Osteoblast (primary cell): ENCODE data around the gene ZNF593. TPM values are rescaled to one million over a fixed set of nuclear protein-coding genes. Genes with fewer than 3 reads are reported as not detected.
A peak's percentile ranks its signal among the peaks of the same experiment; 100 is the strongest.

Source experiments
- DNase-seq: peaks from one replicate; pipeline ENCODE4 v3.0.0; 2011; ENCODE audit warnings: low spot score, mixed read lengths; ENCODE audit not compliant: insufficient read length; ENCODE audit errors: missing footprints
- H2AFZ ChIP-seq: 2 replicates; pipeline ENCODE4 v1.6.0; 2011; ENCODE audit warnings: mild to moderate bottlenecking, low read length
- H3K27ac ChIP-seq: 2 replicates; pipeline ENCODE4 v1.5.1; 2011; ENCODE audit warnings: mild to moderate bottlenecking, low read depth, low read length, moderate library complexity
- H3K27me3 ChIP-seq: 2 replicates; pipeline ENCODE4 v1.6.0; 2012; ENCODE audit warnings: mild to moderate bottlenecking, control low read depth, inconsistent platforms, low read length, moderate library complexity; ENCODE audit not compliant: insufficient read depth
- H3K36me3 ChIP-seq: 2 replicates; pipeline ENCODE4 v1.5.1; 2011; ENCODE audit warnings: mild to moderate bottlenecking, low read length, control low read depth, moderate library complexity; ENCODE audit not compliant: insufficient read depth
- H3K4me1 ChIP-seq: 2 replicates; pipeline ENCODE4 v1.5.1; 2011; ENCODE audit warnings: mild to moderate bottlenecking, low read length, control low read depth, moderate library complexity; ENCODE audit not compliant: insufficient read depth
- H3K4me2 ChIP-seq: 2 replicates; pipeline ENCODE4 v1.6.0; 2011; ENCODE audit warnings: mild to moderate bottlenecking, low read length; ENCODE audit not compliant: insufficient read depth
- H3K4me3 ChIP-seq: fragments of 200-600 bp; sonication (generic); 3 replicates; pipeline ENCODE4 v1.5.1; 2012; ENCODE audit warnings: mild to moderate bottlenecking, low read length, inconsistent platforms; ENCODE audit not compliant: insufficient read depth
- H3K79me2 ChIP-seq: 2 replicates; pipeline ENCODE4 v1.6.0; 2012; ENCODE audit warnings: mild to moderate bottlenecking, low read length, control low read depth, inconsistent platforms; ENCODE audit not compliant: insufficient read depth
- H3K9me3 ChIP-seq: 2 replicates; pipeline ENCODE4 v1.5.1; 2011; ENCODE audit warnings: low read depth, low read length, control low read depth
- H4K20me1 ChIP-seq: 2 replicates; pipeline ENCODE4 v1.6.0; 2012; ENCODE audit warnings: mild to moderate bottlenecking, low read length, control low read depth; ENCODE audit not compliant: insufficient read depth
- total RNA-seq: library from RNA; depleted of rRNA; stranded (reverse); fragments of >200 nt; gene quantifications from 2 replicates; pipeline ENCODE4 v1.2.3, GENCODE V29; 2012
- TF ChIP-seq, protein P1 (sequence below): IDR thresholded peaks from 2 replicates; pipeline ENCODE4 v1.5.1; 2011; ENCODE audit warnings: mild to moderate bottlenecking, low read depth, low read length, moderate library complexity; ENCODE audit errors: extremely low read depth

ZNF593 gene
- total RNA-seq, 1 donor = 29.0 TPM

DNA sequence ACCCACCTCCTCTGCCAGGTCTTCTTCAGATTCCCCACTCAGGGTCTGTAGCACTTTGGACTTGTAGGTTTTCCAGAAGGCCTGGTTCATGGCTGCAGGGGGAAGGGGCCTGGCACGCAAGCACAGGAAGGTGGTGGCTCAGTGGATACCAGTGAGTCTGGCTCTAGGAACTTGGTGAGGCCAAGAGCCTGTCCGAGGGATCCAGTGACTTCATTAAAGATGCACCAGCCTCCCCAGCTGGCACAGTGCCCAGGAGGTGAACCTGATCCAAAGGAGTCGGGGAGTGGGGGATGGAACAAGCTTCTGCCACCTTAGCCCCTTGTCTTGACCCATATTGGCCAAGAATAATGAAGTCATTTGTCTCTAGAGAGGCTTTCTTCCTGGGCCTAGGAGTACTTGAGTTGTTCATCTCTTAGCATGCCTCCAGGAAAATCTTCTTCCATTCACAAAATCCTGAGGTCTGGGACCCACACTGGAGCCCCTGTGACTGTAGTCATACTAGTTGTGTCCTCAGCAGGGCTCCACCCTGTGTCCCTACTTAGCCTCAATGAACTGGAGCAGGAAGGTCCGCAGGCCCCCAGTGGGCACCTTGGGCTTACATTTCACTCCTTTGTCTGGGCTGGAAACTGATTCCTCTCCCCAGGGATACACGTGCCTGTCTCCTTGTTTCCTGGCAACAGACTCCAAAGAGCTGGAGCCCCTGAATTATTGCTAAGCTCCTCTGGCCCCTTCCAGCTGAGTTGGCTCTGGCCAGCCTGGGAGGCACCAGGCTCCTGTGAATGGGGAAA is 1.1 kb upstream of the ZNF593 start, which contains the start of gene C1orf232:
Gene C1orf232 (minus strand): TSS at position 554 of the 788 bp plus-strand sequence. CDS start 464 bp downstream, at position 90.
- no peaks in the 10 kb centered on the region for H3K36me3 ChIP-seq
- peaks cover 16% of the 10 kb centered on the region for H3K79me2 ChIP-seq
- peaks cover 9% of the 10 kb centered on the region for H3K4me1 ChIP-seq
- peak within 1 kb of the TSS; percentile 87 for H2AFZ ChIP-seq
- TF ChIP-seq, protein P1, sequence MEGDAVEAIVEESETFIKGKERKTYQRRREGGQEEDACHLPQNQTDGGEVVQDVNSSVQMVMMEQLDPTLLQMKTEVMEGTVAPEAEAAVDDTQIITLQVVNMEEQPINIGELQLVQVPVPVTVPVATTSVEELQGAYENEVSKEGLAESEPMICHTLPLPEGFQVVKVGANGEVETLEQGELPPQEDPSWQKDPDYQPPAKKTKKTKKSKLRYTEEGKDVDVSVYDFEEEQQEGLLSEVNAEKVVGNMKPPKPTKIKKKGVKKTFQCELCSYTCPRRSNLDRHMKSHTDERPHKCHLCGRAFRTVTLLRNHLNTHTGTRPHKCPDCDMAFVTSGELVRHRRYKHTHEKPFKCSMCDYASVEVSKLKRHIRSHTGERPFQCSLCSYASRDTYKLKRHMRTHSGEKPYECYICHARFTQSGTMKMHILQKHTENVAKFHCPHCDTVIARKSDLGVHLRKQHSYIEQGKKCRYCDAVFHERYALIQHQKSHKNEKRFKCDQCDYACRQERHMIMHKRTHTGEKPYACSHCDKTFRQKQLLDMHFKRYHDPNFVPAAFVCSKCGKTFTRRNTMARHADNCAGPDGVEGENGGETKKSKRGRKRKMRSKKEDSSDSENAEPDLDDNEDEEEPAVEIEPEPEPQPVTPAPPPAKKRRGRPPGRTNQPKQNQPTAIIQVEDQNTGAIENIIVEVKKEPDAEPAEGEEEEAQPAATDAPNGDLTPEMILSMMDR = no peak
- DNase-seq = peak; percentile 71
- H3K4me3 ChIP-seq = peak within 1 kb of the TSS; percentile 96
- peaks cover 3% of the 10 kb centered on the region for H4K20me1 ChIP-seq
- H3K27me3 ChIP-seq = peaks cover 5% of the 10 kb centered on the region
- peak within 1 kb of the TSS; percentile 94 for H3K4me2 ChIP-seq
- peak within 1 kb of the TSS; percentile 81 for H3K27ac ChIP-seq
- no peaks in the 10 kb centered on the region for H3K9me3 ChIP-seq

DNA sequence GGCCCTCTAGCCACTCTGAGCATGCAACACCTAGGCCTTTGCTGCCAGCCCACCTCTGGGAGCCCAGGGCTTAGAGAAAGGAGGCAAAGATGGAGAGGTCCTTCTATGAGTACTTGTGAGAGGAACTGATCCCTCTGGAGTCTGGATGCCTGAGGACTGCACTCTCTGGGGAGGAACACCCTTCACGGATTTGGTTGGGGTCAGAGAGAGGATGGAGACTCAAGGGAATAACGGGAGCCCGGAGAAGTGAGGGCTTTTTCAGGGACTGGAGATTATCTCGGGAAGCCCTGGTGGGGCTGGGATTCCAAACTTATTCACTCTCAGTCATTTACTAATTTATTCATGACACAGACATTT is 532 bp upstream of the ZNF593 start:
- no peak overlapping the region for H3K27ac ChIP-seq
- no peaks in the 10 kb centered on the region for H3K36me3 ChIP-seq
- H2AFZ ChIP-seq = peak overlapping the region; percentile 87
- peak overlapping the region; percentile 96 for H3K4me3 ChIP-seq
- no peaks in the 10 kb centered on the region for H3K9me3 ChIP-seq
- peak overlapping the region; percentile 94 for H3K4me2 ChIP-seq
- peak; percentile 78 for DNase-seq
- H3K27me3 ChIP-seq = peaks cover 5% of the 10 kb centered on the region
- peaks cover 9% of the 10 kb centered on the region for H3K4me1 ChIP-seq
- TF ChIP-seq, protein P1 = no peak
- H3K79me2 ChIP-seq = peaks cover 16% of the 10 kb centered on the region
- H4K20me1 ChIP-seq = peaks cover 3% of the 10 kb centered on the region

DNA sequence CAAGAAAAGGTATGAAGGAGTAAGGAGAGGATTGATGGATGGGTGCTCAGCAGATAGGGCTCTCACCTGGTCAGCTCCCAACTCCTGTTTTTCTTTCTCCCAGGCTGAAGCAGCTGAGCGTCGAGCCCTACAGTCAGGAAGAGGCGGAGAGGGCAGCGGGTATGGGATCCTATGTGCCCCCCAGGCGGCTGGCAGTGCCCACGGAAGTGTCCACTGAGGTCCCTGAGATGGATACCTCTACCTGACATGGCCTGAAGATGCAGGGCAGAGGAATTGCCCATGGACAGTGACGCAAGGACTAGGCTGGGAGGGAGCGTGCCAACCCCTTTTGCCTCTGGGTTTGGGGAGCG is 739 bp downstream of the ZNF593 start:
- Histone ChIP-seq H3K27me3 (peaks cover 1% of the 10 kb centered on the region), H3K79me2 (peaks cover 16% of the 10 kb centered on the region), H3K9me3 (no peaks in the 10 kb centered on the region), H3K36me3 (no peaks in the 10 kb centered on the region), H4K20me1 (peaks cover 3% of the 10 kb centered on the region), H3K4me1 (peaks cover 9% of the 10 kb centered on the region), H3K4me2 (peak overlapping the region; percentile 94), H3K27ac (peak overlapping the region; percentile 81), H3K4me3 (peak overlapping the region; percentile 96), H2AFZ (peak overlapping the region; percentile 87)
- DNase-seq = no peak
- TF ChIP-seq, protein P1 = no peak

DNA sequence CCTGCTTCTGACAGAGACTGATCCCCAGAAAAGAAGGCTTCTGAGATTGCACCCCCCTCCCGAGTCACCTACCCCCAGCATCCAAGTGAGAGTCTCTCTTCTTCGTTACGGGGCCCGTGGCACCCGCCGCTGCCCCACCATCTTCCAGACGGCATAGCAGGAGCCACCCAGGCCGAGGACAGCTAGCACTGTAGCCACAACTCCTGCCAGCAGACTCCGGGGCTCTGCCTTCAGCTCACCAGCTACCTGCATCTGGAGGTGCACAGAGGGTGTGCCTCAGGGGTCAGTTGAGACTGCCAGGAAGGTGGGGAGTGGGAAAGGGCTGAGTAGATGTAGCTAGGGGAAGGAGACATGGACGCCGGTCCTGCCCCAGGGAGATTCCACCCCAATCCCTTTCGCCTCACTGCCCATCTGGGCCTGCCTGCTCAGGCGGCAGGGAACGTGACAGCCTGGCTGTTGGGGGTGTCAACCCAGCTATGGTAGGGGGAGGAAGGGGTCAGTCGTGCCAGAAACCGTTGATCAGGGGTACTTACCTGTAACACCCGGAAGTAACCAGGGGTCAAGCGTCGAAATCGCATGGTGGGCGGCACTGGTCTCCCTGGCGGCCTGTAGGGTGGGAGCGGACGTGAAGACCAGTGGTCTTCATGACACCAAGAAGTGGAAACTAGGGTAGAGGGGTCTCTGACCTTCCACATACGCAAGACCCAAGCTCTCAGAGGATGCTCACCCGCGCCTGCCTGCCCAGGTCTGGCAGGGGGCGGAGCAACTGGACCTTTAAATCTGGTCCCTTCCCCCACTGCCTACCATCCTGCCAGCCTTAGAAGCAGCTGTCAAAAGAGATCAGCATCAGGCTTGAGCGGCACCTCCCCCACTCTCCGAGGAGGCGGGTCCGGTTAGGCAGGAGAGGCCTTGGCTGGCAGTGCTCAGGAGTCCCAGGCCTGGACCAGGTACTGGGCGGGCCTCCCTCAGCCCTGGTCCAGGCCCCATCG is 1.7 kb downstream of the ZNF593 start, which contains the start of gene ZNF593OS:
Gene ZNF593OS (minus strand): TSS at position 749 of the 989 bp plus-strand sequence. CDS start 171 bp downstream, at position 578.
- Histone ChIP-seq H3K4me2 (peak within 1 kb of the TSS; percentile 94), H3K79me2 (peaks cover 16% of the 10 kb centered on the region), H4K20me1 (peaks cover 3% of the 10 kb centered on the region), H2AFZ (no peak within 1 kb of the TSS), H3K27ac (no peak within 1 kb of the TSS), H3K4me3 (peak within 1 kb of the TSS; percentile 96), H3K27me3 (no peaks in the 10 kb centered on the region), H3K9me3 (no peaks in the 10 kb centered on the region), H3K4me1 (peaks cover 9% of the 10 kb centered on the region), H3K36me3 (no peaks in the 10 kb centered on the region)
- TF ChIP-seq, protein P1 = no peak
- peak; percentile 54 for DNase-seq
